T47D (cell line): ENCODE results near the gene CGB7.
"Not testable (repeated sequence)": the region's sequence is repeated elsewhere in the genome, so short reads cannot be mapped to it uniquely, and the experiment has no call there.

ENCODE experiments used
- DNase-seq, 2 experiments: peaks; one replicate each; pipeline versions ENCODE4 v3.0.0 to v3.0.0-alpha.2; 2011 to 2012; ENCODE audit warnings: low read depth in 1 of 2, low spot score in 1 of 2
- JUND ChIP-seq: IDR thresholded peaks from 2 replicates; pipeline ENCODE4 v1.6.1; 2012; ENCODE audit warnings: low read depth
- in situ Hi-C: cut with HindIII; loops from 2 replicates; pipeline ENCODE4 v1.10.0; 2016; ENCODE audit warnings: low sequenced_read_pairs, low pct_unique_long_range_greater_than_20kb

The CGB7 gene

GRCh38 chr19:49086296-49086695 is 28.7 kb upstream of the CGB7 start:
- no peak for DNase-seq
- in situ Hi-C loops: no loop called here
- no peak for TF ChIP-seq JUND

GRCh38 chr19:49085868-49086232 is 28.3 kb upstream of the CGB7 start:
- in situ Hi-C loops: no loop called here
- DNase-seq: no peak
- no peak for TF ChIP-seq JUND

GRCh38 chr19:49085020-49085867 is 27.7 kb upstream of the CGB7 start, which contains the start of gene SNRNP70:
TSS of gene SNRNP70 (plus strand) at chr19:49085451. CDS start at chr19:49086415, 964 bp downstream.
- no peak for TF ChIP-seq JUND
- in situ Hi-C loops: no loop called here
- peak; percentile 97 to 99 for DNase-seq

GRCh38 chr19:49084206-49085019 is 26.9 kb upstream of the CGB7 start:
- TF ChIP-seq JUND: no peak
- DNase-seq: no peak

GRCh38 chr19:49081273-49081672 is 23.7 kb upstream of the CGB7 start:
- no peak for DNase-seq
- TF ChIP-seq JUND: no peak
- in situ Hi-C loops: no loop called here

More at GRCh38 chr19:49084206-49085019, 26.9 kb upstream of the CGB7 start:
- in situ Hi-C loops: no loop called here

GRCh38 chr19:49080392-49080791 is 22.8 kb upstream of the CGB7 start:
- DNase-seq: no peak
- in situ Hi-C loops: no loop called here
- no peak for TF ChIP-seq JUND

- peak in 1 of 2 experiments; percentile 64 for DNase-seq
- in situ Hi-C loops: not testable (repeated sequence)
These were observed 17.3 kb upstream of the CGB7 start for GRCh38 chr19:49074869-49075268.

GRCh38 chr19:49073514-49074378 is 16.2 kb upstream of the CGB7 start:
- no peak for TF ChIP-seq JUND
- in situ Hi-C loops: no loop called here
- DNase-seq: peak in 1 of 2 experiments; percentile 67

GRCh38 chr19:49071860-49072547 is 14.5 kb upstream of the CGB7 start:
- DNase-seq: no peak
- in situ Hi-C loops: no loop called here
- TF ChIP-seq JUND: no peak

GRCh38 chr19:49070416-49070815 is 12.9 kb upstream of the CGB7 start:
- no peak for DNase-seq
- no peak for TF ChIP-seq JUND
- in situ Hi-C loops: no loop called here

- TF ChIP-seq JUND: no peak
- in situ Hi-C loops: no loop called here
- DNase-seq: no peak
These were observed 11.5 kb upstream of the CGB7 start for GRCh38 chr19:49069026-49069425.

- in situ Hi-C loops: no loop called here
These were observed 10.0 kb upstream of the CGB7 start for GRCh38 chr19:49067554-49067953.

More at GRCh38 chr19:49067554-49067953, 10.0 kb upstream of the CGB7 start:
- no peak for TF ChIP-seq JUND
- DNase-seq: no peak
